GM12873 (cell line): Measurements from ENCODE around the gene OBP2B.

Experiments
- CTCF ChIP-seq: IDR thresholded peaks from 2 replicates; pipeline ENCODE4 v1.5.1; 2012; ENCODE audit warnings: low read depth, mild to moderate bottlenecking, moderate library complexity, low read length, control low read depth; ENCODE audit not compliant: insufficient read depth; ENCODE audit errors: missing control alignments

The OBP2B gene

GRCh38 chr9:133202688-133203453, 6.2 kb downstream of the OBP2B start:
- TF ChIP-seq CTCF, result no peak

- TF ChIP-seq CTCF, result no peak
These were observed 6.9 kb downstream of the OBP2B start for GRCh38 chr9:133202145-133202513.

GRCh38 chr9:133201424-133202144, 7.5 kb downstream of the OBP2B start:
- no peak for TF ChIP-seq CTCF

GRCh38 chr9:133200631-133201030, 8.4 kb downstream of the OBP2B start:
- TF ChIP-seq CTCF, result no peak

- TF ChIP-seq CTCF, result peak; percentile 12
These were observed 9.3 kb downstream of the OBP2B start for GRCh38 chr9:133199648-133200321.

GRCh38 chr9:133195029-133195428, 14.0 kb downstream of the OBP2B start:
- TF ChIP-seq CTCF, result no peak

- no peak for TF ChIP-seq CTCF
These were observed 14.5 kb downstream of the OBP2B start for GRCh38 chr9:133194597-133194996.
